NCI-H2196 treated with DMSO at 0.1 percent for 48 hours (cell line): ENCODE data around the gene FOXB2.
"Not testable (repeated sequence)": the region's sequence is repeated elsewhere in the genome, so short reads cannot be mapped to it uniquely, and the experiment has no call there.

Experiments used
- DNase-seq: peaks from one replicate; lab custom pipeline; 2025; ENCODE audit not compliant: unreplicated experiment; lab: John Stamatoyannopoulos, UW

FOXB2 gene

DNA sequence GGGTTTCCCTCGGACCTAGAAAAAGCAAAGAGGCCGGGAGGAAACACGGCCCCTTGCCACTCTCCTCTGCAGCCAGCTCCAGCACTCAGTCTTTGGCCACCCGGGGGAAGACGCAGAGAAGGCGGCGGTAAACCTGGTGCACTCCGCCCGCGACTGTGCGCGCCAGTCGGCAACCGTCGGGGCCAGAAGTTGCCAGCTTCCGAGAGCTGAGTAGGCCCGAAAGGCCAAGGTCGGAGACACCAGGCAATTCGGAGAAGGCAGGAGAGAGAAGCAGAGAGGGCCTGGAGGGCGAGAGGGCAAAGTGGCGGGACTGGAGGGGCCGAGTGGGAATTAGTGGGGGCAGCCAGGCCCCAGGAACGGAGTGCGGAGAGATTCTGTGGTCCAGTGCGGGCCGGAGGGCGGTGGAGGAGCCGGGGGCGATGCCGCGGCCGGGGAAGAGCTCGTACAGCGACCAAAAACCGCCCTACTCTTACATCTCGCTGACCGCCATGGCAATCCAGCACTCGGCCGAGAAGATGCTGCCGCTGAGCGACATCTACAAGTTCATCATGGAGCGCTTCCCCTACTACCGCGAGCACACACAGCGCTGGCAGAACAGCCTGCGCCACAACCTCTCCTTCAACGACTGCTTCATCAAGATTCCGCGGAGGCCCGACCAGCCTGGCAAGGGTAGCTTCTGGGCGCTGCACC, at the start of gene FOXB2:
TSS of gene FOXB2 (plus strand) at position 420 of the 690 bp plus-strand sequence. CDS start at position 420, 0 bp downstream.
- DNase-seq, result no peak

DNA sequence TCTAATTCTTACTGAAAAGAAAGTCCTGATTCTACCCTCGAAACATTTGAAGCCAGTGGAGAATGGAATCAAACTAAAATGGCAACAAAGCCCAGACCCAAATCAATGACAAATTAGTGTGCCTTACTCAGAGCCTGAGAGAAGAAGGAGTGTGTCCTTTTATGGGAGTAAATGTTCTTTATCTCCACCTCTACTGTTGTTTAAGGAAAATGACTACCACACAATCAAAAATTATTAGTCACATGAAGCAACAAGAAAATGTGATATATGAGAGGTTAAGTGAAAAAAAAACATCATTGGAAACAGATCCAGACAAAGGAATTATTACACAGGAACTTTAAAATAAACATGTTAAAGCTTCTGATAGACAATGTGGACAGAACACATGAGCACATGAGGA, 49.7 kb upstream of the FOXB2 start:
- no peak for DNase-seq

DNA sequence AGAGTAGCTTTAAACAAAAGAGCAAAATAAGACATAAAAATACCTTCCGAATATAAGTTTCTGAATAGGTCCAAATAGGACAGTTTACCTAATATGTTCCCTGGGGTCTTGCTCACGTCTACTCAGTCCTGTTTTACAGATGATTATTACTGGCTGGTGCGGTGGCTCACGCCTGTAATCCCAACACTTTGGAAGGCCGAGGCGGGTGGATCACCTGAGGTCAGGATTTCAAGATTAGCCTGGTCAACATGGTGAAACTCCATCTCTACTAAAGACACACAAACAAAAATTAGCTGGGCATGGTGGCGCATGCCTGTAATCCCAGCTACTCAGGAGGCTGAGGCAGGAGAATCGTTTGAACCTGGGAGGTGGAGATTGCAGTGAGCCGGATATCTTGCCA, 40.6 kb upstream of the FOXB2 start:
- not testable (repeated sequence) for DNase-seq

- DNase-seq, result no peak
Measured at GRCh38 chr9:76980566-76980965, 38.9 kb upstream of the FOXB2 start.

DNA sequence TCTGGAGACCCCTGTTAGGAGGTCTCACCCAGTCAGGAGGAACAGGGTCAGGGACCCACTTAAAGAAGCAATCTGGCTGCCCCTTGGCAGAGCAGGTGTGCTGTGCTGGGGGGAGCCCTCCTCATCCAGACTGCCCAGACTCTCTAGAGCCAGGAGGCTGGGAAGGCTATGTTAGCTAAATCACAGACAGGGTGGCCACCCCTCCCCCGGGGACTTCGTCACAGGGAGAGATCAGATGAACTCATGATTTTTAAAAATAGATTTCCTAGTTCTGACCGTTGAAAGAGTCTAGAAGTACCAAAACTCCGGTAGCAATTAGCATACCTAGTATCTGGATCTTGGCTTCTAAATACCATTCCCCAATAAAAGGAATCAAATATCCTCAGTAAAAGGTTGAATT, 35.0 kb upstream of the FOXB2 start:
- DNase-seq, result no peak

GRCh38 chr9:76985581-76985980, 33.9 kb upstream of the FOXB2 start:
- DNase-seq, result no peak

GRCh38 chr9:76987594-76988200, 31.8 kb upstream of the FOXB2 start:
- peak; percentile 23 for DNase-seq

DNA sequence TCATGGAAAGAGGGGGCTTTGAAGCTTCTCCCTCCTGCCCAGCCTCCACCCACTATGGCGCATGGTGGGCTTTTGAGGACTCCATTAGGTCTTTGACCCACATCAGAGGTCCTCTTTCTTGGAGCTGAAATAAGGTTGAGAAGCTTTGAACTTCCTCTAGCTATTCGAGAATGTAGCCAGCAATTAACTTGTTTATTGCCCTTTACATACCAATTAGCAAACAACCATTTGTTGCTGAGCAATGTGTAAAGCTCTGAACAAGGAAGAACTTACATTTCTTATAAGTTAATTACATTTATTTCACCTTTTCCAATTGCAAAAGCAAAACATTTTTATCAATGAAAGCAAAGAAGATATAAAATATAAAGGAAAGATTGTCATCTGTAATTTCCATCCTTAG, 30.5 kb upstream of the FOXB2 start:
- no peak for DNase-seq

DNA sequence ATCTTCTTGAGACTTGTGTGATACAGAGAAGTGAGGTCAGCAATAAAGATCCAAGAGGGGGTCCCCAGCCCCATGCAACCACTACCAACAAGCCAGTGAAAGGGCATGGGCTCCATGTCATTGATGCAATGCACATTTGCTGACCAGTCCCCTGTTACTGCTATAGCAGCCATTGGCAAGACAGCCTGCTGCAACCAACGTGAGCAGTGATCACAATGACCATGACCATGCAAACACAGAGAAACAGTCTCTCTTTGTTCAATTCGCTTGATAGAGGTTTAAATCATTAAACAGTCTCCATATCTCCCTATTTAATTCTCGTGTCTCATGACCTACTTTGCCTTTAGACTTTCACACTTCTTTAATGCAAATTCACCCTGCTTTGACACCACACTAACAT, 30.0 kb upstream of the FOXB2 start:
- no peak for DNase-seq

- no peak for DNase-seq
Measured at GRCh38 chr9:76996700-76997099, 22.8 kb upstream of the FOXB2 start.

DNA sequence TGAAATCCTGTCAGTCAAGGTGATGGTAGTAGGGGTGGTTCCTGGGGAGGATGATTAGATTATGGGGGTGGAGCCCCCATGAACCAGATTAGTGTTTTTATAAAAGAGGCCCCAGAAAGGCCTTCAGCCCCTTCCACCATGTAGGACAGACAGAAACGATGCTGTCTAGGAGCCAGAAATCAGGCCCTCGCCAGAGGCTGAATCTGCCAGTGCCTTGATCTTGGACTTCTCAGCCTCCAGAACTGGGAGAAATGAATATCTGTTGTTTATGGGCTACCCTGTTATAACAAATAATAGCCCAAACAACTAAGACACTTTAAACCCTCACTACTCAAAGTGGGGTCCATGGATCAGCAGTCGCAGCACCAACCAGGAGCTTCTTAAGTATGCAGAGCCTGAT, 20.2 kb upstream of the FOXB2 start:
- DNase-seq, result no peak

GRCh38 chr9:77000330-77000729, 19.1 kb upstream of the FOXB2 start:
- DNase-seq, result no peak

DNA sequence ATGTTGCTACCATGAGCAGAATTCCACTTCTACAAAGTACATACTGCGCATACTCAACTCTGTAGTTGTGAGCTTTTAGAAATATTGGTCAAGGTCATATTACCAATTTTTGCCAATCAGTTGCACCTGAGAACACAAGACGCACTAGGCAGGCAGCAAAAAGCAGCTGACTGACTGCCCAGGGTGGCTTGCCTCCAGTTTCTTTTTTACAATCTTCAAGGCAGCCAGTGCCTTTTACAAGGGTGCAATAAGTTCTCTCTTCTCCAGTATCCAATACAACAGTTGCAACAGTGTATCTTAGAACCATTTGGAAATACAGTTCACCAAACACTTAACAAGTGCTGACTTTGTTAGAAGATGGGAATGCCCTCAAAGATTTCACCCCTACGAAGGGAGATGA, 16.1 kb upstream of the FOXB2 start:
- no peak for DNase-seq

GRCh38 chr9:77005216-77005615, 14.2 kb upstream of the FOXB2 start:
- no peak for DNase-seq

DNA sequence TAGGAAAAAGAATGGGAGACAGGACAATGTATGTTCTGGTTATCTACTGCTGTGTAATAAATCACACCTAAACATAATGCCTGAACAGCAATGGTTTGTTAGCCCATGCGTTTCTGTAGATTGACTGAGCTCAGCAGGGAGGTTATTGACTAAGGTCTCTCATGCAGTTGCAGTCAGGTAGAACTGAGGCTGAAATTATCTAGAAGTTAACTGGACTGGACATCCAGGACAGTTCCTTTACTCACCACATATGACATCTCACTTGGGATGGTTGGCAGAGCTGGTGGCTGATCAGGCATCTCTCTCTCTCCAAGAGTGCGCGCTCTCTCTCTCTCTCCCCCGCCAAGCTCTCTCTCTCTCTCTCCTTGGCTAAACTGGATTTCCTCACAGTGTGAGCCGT, 8.9 kb upstream of the FOXB2 start:
- no peak for DNase-seq

GRCh38 chr9:77011973-77012821, 7.3 kb upstream of the FOXB2 start:
- no peak for DNase-seq

DNA sequence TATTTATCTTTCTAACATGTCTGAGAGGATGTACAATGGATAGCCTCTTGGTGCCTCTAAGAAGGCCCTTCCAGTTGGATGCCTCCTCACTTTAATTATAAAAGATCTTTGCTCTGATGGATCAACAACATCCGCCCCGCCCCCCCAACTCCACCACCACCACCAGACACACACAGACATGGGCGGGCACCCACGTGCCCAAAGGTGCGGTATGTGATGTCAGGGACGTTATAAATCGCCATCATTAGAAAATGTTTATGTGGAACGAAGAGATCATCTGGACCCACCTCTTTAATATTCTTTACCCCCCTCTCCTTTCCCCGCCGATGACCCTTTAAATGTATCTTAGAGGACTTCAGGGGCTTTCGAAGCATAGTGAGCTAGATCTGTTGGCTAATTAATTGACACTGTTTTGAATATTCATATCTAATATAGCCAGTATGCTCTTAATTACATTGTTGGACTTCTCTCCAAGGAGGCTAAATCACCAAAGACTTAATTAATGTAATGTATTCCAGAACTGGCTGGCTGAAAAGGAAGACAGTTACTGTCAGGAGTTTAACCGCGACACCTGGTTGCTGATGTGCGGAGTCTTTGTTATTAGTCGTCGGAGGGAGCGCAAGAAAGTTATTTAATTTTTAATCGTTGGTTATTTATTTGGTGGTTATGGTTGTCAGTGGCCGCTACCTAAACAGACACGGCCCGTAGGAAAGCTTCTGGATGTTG, 6.1 kb upstream of the FOXB2 start:
- DNase-seq, result no peak

DNA sequence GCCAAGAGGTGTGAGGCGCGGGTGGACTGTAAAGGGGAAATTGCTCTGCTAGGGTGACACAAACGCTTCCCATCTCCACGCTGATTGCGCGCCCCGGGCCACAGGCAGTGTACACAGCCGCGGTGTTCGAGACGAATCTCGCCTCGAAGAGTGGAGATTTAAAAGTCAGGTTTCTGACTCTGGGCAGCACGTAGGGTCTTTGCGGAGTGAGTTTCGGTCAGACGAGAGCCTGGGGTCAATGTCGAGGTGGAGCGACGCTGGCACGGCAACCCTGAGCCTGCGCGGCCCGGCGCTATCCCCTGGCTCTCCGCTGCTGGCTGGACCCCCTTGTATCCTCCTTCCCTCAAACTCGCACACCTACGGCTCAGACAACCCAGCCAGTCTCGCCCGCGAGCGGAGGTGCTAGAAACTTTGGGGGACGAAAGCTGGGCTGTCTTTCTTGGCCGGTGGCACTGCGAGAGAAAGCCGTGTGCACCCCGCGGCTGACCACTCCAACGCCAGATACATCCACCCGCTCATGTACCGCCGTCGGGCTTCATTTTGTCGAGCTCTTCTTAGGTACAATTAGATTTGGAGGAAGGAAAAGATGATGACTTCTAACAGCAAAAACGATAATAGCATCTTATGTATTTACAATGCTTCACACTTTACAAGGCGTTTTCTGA, 5.4 kb upstream of the FOXB2 start:
- DNase-seq, result no peak

- no peak for DNase-seq
Measured at GRCh38 chr9:77014597-77015263, 4.7 kb upstream of the FOXB2 start.

DNA sequence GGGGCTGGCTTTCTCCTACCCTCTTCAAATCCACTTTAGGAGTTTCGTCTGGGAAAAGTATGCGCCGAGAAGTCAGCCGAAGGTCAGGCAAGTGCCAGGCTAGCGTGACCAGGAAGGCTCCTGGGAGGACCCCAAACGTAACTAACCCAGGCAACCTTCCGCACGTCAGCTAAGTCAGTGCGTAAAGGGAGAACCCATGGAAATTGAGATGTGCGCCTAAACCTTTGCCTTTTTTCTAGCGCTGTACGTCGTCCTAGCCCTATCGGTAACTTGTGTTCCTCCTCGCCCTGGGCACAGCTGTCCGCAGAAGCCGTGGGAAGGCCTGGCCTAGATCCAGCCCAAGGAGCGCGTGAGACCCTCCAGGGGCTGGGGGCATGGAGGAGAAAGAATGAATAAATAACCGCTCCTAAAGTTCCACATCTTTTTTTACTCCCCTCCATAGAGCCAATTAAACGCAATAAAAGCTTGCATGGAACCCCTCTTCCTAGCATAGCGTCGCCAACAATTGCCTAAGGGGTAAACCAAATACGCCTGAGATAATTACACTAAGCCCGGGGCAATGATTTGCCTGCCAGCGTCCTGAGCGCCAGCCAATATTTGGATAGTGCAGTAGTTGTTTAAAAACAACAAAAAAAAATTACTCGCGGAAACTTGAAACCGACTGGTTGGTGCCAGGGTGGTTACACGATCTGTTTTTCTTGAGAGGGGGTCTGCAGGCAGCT, 4.0 kb upstream of the FOXB2 start:
- DNase-seq, result no peak
